ENCODE measurements around the gene CAPNS2. TPM values are rescaled to one million over a fixed set of nuclear protein-coding genes. Genes with fewer than 3 reads are reported as not detected.

Gene CAPNS2
- total RNA-seq (1 to 10 TPM in 1 of 2 donors, under 1 TPM in 1; 0.45 to 2.5 TPM), polyA plus RNA-seq (not detected)
- long read RNA-seq, donor 1, result 0 reads
- long read RNA-seq, donor 2, result 0 reads

DNA sequence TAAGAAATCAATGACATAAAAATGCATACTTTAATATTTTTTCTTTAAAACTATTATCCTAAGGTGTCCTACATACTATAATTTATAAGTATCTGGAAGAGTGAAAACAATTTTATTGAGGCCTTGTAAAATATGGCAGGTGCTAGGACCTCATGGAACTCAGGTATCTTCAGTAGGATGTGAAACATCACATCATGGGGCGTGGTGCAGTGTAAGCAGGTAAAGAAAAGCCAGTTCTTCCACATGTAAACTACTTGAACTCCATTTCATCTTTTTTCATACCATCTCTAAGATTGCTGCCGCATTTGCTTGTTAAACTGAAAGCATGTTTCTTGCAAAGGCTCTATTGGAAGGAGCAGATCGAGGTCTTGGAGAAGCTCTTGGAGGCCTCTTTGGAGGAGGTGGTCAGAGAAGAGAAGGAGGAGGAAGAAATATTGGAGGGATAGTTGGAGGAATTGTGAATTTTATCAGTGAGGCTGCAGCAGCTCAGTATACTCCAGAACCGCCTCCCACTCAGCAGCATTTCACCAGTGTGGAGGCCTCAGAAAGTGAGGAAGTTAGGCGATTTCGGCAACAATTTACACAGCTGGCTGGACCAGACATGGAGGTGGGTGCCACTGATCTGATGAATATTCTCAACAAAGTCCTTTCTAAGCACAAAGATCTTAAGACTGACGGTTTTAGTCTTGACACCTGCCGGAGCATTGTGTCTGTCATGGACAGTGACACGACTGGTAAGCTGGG, at the start of gene CAPNS2:
Gene CAPNS2 (plus strand): TSS at position 253 of the 744 bp plus-strand sequence. CDS start 73 bp downstream, at position 326.
- no peak within 1 kb of the TSS for H3K4me3 ChIP-seq (ENCODE audit: low read length in 2 of 2)
- DNase-seq (no peak), ATAC-seq (ENCODE audit: low FRiP score) (no peak)
- H3K27me3 ChIP-seq (ENCODE audit: control insufficient read depth in 1 of 2, insufficient read depth in 2 of 2, low read length in 1 of 2), result no peaks in the 10 kb centered on the region
- peaks cover 0 to 2% of the 10 kb centered on the region in 2 donors for H3K36me3 ChIP-seq (ENCODE audit: control insufficient read depth in 1 of 2, insufficient read depth in 2 of 2, low read length in 1 of 2)
- WGBS, 2 donors, result 97% methylated on average over 9 of the region's 9 CpGs
- intact Hi-C loops (cut with DNase I), result no loop called here
- no peak within 1 kb of the TSS for H3K27ac ChIP-seq (ENCODE audit: low read depth in 1 of 2, low read length in 2 of 2)
- H3K9me3 ChIP-seq (ENCODE audit: control insufficient read depth, low read length), result no peaks in the 10 kb centered on the region
- no peaks in the 10 kb centered on the region for H3K4me1 ChIP-seq (ENCODE audit: control insufficient read depth in 1 of 2, insufficient read depth in 2 of 2, low read length in 2 of 2)

DNA sequence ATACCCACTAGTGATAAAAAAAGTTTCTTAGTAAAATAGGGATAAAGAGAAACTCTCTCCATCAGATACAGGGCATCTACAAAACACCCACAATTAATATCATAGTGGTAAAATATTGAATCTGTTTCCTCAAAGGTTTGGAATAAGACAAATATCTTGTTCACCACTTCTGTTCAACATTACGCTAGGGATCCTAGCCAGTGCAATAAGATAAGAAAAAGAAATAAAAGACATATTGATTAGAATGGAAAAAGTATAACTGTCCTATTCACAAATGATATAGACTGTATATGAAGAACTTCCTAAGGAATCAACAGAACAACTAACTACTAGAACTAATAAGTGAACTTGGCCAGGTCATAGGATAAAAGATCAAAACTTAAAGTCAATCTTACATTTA, 44.7 kb upstream of the CAPNS2 start:
- Histone ChIP-seq H3K4me1 (ENCODE audit: control insufficient read depth in 1 of 2, insufficient read depth in 2 of 2, low read length in 2 of 2) (no peaks in the 10 kb centered on the region), H3K27ac (ENCODE audit: low read depth in 1 of 2, low read length in 2 of 2) (no peak overlapping the region), H3K27me3 (ENCODE audit: control insufficient read depth in 1 of 2, insufficient read depth in 2 of 2, low read length in 1 of 2) (no peaks in the 10 kb centered on the region), H3K4me3 (ENCODE audit: low read length in 2 of 2) (no peak overlapping the region), H3K9me3 (ENCODE audit: control insufficient read depth, low read length) (no peaks in the 10 kb centered on the region), H3K36me3 (ENCODE audit: control insufficient read depth in 1 of 2, insufficient read depth in 2 of 2, low read length in 1 of 2) (no peaks in the 10 kb centered on the region)
- intact Hi-C loops (cut with DNase I), result no loop called here
- WGBS, 2 donors, result 0 to 3% methylated on average over 1 of the region's 1 CpG
- no peak for DNase-seq
- ATAC-seq (ENCODE audit: low FRiP score), result no peak

DNA sequence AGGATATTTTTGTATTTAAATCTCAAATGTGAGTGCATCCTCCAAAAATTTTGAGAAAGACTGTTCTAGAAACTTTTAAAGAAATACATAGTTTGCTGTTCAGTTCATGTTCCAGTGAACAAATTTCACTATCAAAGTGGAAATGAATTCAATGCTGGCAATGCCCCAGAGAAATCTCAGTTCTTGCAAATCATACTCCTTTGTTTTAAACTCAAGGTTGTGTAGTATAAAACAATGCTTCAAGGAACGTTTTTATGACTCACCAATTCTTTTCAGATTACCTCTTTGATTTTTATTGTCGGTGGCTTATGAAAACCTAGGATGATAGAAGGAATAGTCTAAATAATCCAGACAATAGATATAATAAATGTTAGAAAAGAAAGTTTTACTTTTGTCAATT, 40.0 kb upstream of the CAPNS2 start:
- no peak for DNase-seq
- Histone ChIP-seq H3K9me3 (ENCODE audit: control insufficient read depth, low read length) (no peaks in the 10 kb centered on the region), H3K36me3 (ENCODE audit: control insufficient read depth in 1 of 2, insufficient read depth in 2 of 2, low read length in 1 of 2) (no peaks in the 10 kb centered on the region), H3K4me3 (ENCODE audit: low read length in 2 of 2) (no peak overlapping the region), H3K4me1 (ENCODE audit: control insufficient read depth in 1 of 2, insufficient read depth in 2 of 2, low read length in 2 of 2) (no peaks in the 10 kb centered on the region), H3K27ac (ENCODE audit: low read depth in 1 of 2, low read length in 2 of 2) (no peak overlapping the region), H3K27me3 (ENCODE audit: control insufficient read depth in 1 of 2, insufficient read depth in 2 of 2, low read length in 1 of 2) (no peaks in the 10 kb centered on the region)
- ATAC-seq (ENCODE audit: low FRiP score), result no peak
- intact Hi-C loops (cut with DNase I), result loop anchor here in 1 of 2 donors (2.0 kb wide), 1 partner anchor 46 kb away; no protein-coding TSS in a partner anchor
- WGBS, 2 donors, result 19 to 20% methylated on average over 2 of the region's 2 CpGs

DNA sequence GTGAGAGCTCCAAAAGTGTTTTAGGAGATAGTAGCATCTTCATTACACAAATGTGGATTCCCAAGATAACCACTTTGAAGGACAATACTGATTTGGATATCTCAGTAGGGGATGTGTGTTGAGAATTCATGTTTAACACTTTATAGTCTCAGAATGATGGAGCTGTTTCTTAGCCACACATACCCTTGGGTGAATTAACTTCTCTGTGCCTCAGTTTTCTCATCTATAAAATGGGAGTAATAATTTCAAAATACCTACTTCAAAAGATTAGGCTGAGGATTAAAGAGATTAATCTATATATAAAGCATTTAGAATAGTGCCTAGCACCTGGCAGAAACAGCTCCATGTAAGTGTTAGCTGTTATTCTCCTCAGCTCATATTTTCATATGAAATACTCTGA, 38.6 kb upstream of the CAPNS2 start:
- Histone ChIP-seq H3K9me3 (ENCODE audit: control insufficient read depth, low read length) (no peaks in the 10 kb centered on the region), H3K4me1 (ENCODE audit: control insufficient read depth in 1 of 2, insufficient read depth in 2 of 2, low read length in 2 of 2) (no peaks in the 10 kb centered on the region), H3K27me3 (ENCODE audit: control insufficient read depth in 1 of 2, insufficient read depth in 2 of 2, low read length in 1 of 2) (no peaks in the 10 kb centered on the region), H3K4me3 (ENCODE audit: low read length in 2 of 2) (no peak overlapping the region), H3K36me3 (ENCODE audit: control insufficient read depth in 1 of 2, insufficient read depth in 2 of 2, low read length in 1 of 2) (no peaks in the 10 kb centered on the region), H3K27ac (ENCODE audit: low read depth in 1 of 2, low read length in 2 of 2) (no peak overlapping the region)
- no peak for DNase-seq
- intact Hi-C loops (cut with DNase I), result loop anchor here in 1 of 2 donors (2.0 kb wide), 1 partner anchor 45 kb away; no protein-coding TSS in a partner anchor
- ATAC-seq (ENCODE audit: low FRiP score), result no peak

DNA sequence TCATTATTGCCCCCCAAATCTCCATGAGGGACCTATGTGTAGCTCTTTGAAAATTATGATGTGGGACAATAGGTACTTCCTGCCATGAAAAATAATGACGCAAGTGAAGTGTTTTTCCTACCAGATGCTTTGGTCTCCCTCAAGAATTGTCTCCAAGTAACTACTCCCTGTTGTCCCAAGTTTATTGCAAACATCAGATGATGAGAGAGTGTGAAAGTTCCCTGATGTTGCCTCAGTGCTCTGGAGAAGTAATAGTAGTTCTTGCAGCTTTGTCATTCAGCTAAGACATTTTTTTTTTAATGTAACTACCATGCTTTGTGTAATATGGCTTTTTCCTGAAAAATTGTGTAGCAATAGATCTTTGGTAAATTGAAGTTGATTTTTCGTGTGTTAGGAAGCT, 37.5 kb upstream of the CAPNS2 start:
- intact Hi-C loops (cut with DNase I), result no loop called here
- DNase-seq (no peak), ATAC-seq (ENCODE audit: low FRiP score) (no peak)
- WGBS, 2 donors, result 81 to 86% methylated on average over 2 of the region's 2 CpGs
- Histone ChIP-seq H3K4me3 (ENCODE audit: low read length in 2 of 2) (no peak overlapping the region), H3K9me3 (ENCODE audit: control insufficient read depth, low read length) (no peaks in the 10 kb centered on the region), H3K27ac (ENCODE audit: low read depth in 1 of 2, low read length in 2 of 2) (no peak overlapping the region), H3K36me3 (ENCODE audit: control insufficient read depth in 1 of 2, insufficient read depth in 2 of 2, low read length in 1 of 2) (no peaks in the 10 kb centered on the region), H3K27me3 (ENCODE audit: control insufficient read depth in 1 of 2, insufficient read depth in 2 of 2, low read length in 1 of 2) (no peaks in the 10 kb centered on the region), H3K4me1 (ENCODE audit: control insufficient read depth in 1 of 2, insufficient read depth in 2 of 2, low read length in 2 of 2) (no peaks in the 10 kb centered on the region)

DNA sequence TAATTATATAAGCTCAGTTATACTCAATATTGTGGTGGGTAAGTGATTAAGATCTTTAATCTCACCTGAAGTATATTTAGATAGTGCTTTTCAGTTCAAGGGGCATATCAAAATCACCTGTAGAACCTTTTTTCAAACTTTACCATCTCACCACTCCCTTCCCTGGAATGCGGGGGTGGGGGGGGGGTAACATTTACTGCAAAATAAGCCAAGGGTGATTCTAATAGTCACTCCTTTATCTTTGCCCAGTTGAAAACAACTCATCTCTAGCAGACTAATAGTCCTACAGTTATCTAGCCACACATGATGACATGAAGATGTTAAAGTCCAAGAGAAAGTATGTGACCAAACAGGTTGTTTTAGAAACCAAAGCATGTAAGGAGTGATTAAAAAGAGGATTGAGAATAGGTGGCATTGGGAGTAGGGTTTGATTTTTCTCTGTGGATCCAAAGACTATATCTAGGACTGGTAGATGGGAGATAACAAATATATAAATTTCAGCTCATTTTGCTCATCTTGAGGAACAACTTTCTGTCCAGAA, 36.1 kb upstream of the CAPNS2 start:
- no peaks in the 10 kb centered on the region for H3K36me3 ChIP-seq (ENCODE audit: control insufficient read depth in 1 of 2, insufficient read depth in 2 of 2, low read length in 1 of 2)
- no peak overlapping the region for H3K4me3 ChIP-seq (ENCODE audit: low read length in 2 of 2)
- H3K4me1 ChIP-seq (ENCODE audit: control insufficient read depth in 1 of 2, insufficient read depth in 2 of 2, low read length in 2 of 2), result no peaks in the 10 kb centered on the region
- ATAC-seq (ENCODE audit: low FRiP score) (no peak), DNase-seq (no peak)
- intact Hi-C loops (cut with DNase I), result no loop called here
- no peaks in the 10 kb centered on the region for H3K27me3 ChIP-seq (ENCODE audit: control insufficient read depth in 1 of 2, insufficient read depth in 2 of 2, low read length in 1 of 2)
- WGBS, 2 donors, result 98 to 100% methylated on average over 1 of the region's 1 CpG
- H3K9me3 ChIP-seq (ENCODE audit: control insufficient read depth, low read length), result no peaks in the 10 kb centered on the region
- H3K27ac ChIP-seq (ENCODE audit: low read depth in 1 of 2, low read length in 2 of 2), result no peak overlapping the region

DNA sequence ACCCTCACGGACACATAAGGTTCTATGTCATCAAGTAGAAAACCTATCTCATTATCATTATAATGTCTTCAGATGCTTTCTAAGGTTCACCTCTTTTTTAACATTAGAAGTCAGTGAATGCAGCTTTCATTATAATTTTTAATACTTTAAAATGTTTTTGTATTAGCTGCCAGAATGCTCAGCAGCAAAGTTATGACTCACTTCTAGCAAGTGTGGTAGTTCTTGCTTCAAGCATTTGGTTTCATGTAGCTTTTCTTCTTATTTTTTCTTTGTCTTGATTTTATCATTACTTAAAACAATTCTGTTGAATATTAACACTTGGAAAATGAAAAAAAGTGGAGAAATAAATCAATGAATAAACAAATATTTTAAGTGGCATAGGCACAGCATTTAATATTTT, 34.3 kb upstream of the CAPNS2 start:
- Histone ChIP-seq H3K27me3 (ENCODE audit: control insufficient read depth in 1 of 2, insufficient read depth in 2 of 2, low read length in 1 of 2) (no peaks in the 10 kb centered on the region), H3K4me3 (ENCODE audit: low read length in 2 of 2) (no peak overlapping the region)
- 90 to 100% methylated on average over 1 of the region's 1 CpG for WGBS, 2 donors

DNA sequence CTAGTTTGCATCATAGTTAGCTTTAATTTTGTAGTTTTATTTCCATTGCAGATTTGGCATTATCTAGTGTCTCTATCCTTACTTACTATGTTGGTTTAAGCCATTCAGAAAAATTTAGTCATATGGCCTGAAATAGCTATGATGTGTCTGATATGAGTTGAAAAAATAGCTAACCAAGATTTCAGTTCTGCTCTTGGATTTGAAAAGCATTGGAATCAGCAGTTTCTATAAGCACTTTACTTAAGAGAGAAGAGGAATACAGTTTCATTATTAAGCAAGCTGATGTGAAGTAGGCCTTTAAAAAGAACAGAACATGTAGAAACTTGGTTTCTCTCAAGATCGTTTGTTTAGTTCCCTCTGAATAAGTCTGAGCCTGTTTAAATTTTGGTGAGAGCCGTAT, 31.7 kb upstream of the CAPNS2 start:
- peaks cover 0 to 2% of the 10 kb centered on the region in 2 donors for H3K4me1 ChIP-seq (ENCODE audit: control insufficient read depth in 1 of 2, insufficient read depth in 2 of 2, low read length in 2 of 2)
- H3K27ac ChIP-seq (ENCODE audit: low read depth in 1 of 2, low read length in 2 of 2), result no peak overlapping the region
- no peaks in the 10 kb centered on the region for H3K9me3 ChIP-seq (ENCODE audit: control insufficient read depth, low read length)
- ATAC-seq (ENCODE audit: low FRiP score), result no peak
- no peaks in the 10 kb centered on the region for H3K27me3 ChIP-seq (ENCODE audit: control insufficient read depth in 1 of 2, insufficient read depth in 2 of 2, low read length in 1 of 2)
- peaks cover 0 to 3% of the 10 kb centered on the region in 2 donors for H3K36me3 ChIP-seq (ENCODE audit: control insufficient read depth in 1 of 2, insufficient read depth in 2 of 2, low read length in 1 of 2)
- intact Hi-C loops (cut with DNase I), result loop anchor here in 1 of 2 donors (5.0 kb wide), 1 partner anchor 37 kb away; no protein-coding TSS in a partner anchor
- no peak for DNase-seq
- H3K4me3 ChIP-seq (ENCODE audit: low read length in 2 of 2), result no peak overlapping the region
- 15 to 16% methylated on average over 2 of the region's 2 CpGs for WGBS, 2 donors

More for the DNA sequence above, 34.3 kb upstream of the CAPNS2 start:
- intact Hi-C loops (cut with DNase I), result no loop called here
- Histone ChIP-seq H3K36me3 (ENCODE audit: control insufficient read depth in 1 of 2, insufficient read depth in 2 of 2, low read length in 1 of 2) (no peaks in the 10 kb centered on the region), H3K9me3 (ENCODE audit: control insufficient read depth, low read length) (no peaks in the 10 kb centered on the region), H3K27ac (ENCODE audit: low read depth in 1 of 2, low read length in 2 of 2) (no peak overlapping the region), H3K4me1 (ENCODE audit: control insufficient read depth in 1 of 2, insufficient read depth in 2 of 2, low read length in 2 of 2) (peaks cover 0 to 2% of the 10 kb centered on the region in 2 donors)
- DNase-seq (no peak), ATAC-seq (ENCODE audit: low FRiP score) (no peak)

DNA sequence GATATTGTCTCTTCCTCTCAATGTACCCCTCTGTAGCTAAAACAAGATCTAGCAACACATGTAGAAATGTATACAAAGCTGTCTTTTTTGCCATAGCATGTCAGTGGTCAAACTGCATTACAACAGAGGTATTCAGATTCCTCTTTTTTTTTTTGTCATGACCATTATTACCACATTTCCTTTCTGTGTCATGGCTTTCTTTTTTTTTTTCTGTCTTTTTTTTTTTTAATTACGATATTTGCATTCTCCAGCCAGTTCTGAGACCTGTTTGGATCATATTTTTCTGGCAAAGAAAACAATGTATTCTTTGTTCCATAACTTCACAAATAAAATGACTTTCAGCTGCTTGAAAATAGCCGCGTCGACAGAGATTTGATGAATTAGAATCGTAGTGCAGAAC, 27.4 kb upstream of the CAPNS2 start:
- intact Hi-C loops (cut with DNase I), result loop anchor here in 1 of 2 donors (5.0 kb wide), 1 partner anchor 42 kb away; no protein-coding TSS in a partner anchor
- H3K9me3 ChIP-seq (ENCODE audit: control insufficient read depth, low read length), result no peaks in the 10 kb centered on the region
- H3K36me3 ChIP-seq (ENCODE audit: control insufficient read depth in 1 of 2, insufficient read depth in 2 of 2, low read length in 1 of 2), result peaks cover 0 to 3% of the 10 kb centered on the region in 2 donors
- H3K27me3 ChIP-seq (ENCODE audit: control insufficient read depth in 1 of 2, insufficient read depth in 2 of 2, low read length in 1 of 2), result no peaks in the 10 kb centered on the region
- peaks cover 0 to 2% of the 10 kb centered on the region in 2 donors for H3K4me1 ChIP-seq (ENCODE audit: control insufficient read depth in 1 of 2, insufficient read depth in 2 of 2, low read length in 2 of 2)
- 71 to 78% methylated on average over 5 of the region's 5 CpGs for WGBS, 2 donors
- no peak overlapping the region for H3K4me3 ChIP-seq (ENCODE audit: low read length in 2 of 2)
- ATAC-seq (ENCODE audit: low FRiP score) (no peak), DNase-seq (no peak)
- H3K27ac ChIP-seq (ENCODE audit: low read depth in 1 of 2, low read length in 2 of 2), result no peak overlapping the region

All from aorta (tissue), 5 donors.